Progenitor cell of endocrine pancreas (in vitro differentiated cells): ENCODE measurements around the gene GID8. TPM values are rescaled to one million over a fixed set of nuclear protein-coding genes. Genes with fewer than 3 reads are reported as not detected.

Experiments
- DNase-seq: peaks from one replicate; pipeline ENCODE4 v3.0.0; 2021; ENCODE audit warnings: low spot score; ENCODE audit not compliant: unreplicated experiment
- H3K27ac Mint-ChIP-seq: 2 replicates; pipeline ENCODE4 v1.8.0; 2021; ENCODE audit warnings: mild to moderate bottlenecking, moderate library complexity, mixed read lengths
- H3K27me3 Mint-ChIP-seq: 2 replicates; pipeline ENCODE4 v1.8.0; 2021; ENCODE audit warnings: mixed read lengths
- H3K36me3 Mint-ChIP-seq: 2 replicates; pipeline ENCODE4 v1.8.0; 2022; ENCODE audit warnings: mixed read lengths; ENCODE audit not compliant: insufficient read depth
- H3K4me1 Mint-ChIP-seq: 2 replicates; pipeline ENCODE4 v1.8.0; 2021; ENCODE audit warnings: low read depth, mixed read lengths
- H3K4me3 Mint-ChIP-seq: 2 replicates; pipeline ENCODE4 v1.8.0; 2021; ENCODE audit warnings: low read depth, mild to moderate bottlenecking, moderate library complexity, mixed read lengths
- H3K9me3 Mint-ChIP-seq: 2 replicates; pipeline ENCODE4 v1.8.0; 2021; ENCODE audit warnings: low read depth, mixed read lengths
- CTCF ChIP-seq: fragments of 200-600 bp; sonication (generic); IDR thresholded peaks from one replicate; pipeline ENCODE4 v1.5.0; 2021; ENCODE audit warnings: antibody characterized with exemption, mild to moderate bottlenecking; ENCODE audit not compliant: unreplicated experiment
- total RNA-seq: library from RNA; stranded (reverse); gene quantifications from 2 replicates; pipeline ENCODE4 v1.2.1, GENCODE V29; 2021

Gene GID8
- total RNA-seq, 1 donor from 2014 or later: 66.7 TPM

- no peak overlapping the region for H3K27ac Mint-ChIP-seq
- TF ChIP-seq CTCF: no peak
- peaks cover 29% of the 10 kb centered on the region for H3K27me3 Mint-ChIP-seq
- H3K36me3 Mint-ChIP-seq: no peaks in the 10 kb centered on the region
- peaks cover 2% of the 10 kb centered on the region for H3K4me1 Mint-ChIP-seq
- DNase-seq: no peak
- no peak overlapping the region for H3K4me3 Mint-ChIP-seq
- no peaks in the 10 kb centered on the region for H3K9me3 Mint-ChIP-seq
Measured at GRCh38 chr20:62984666-62985443, 46.9 kb downstream of the GID8 start.

DNA sequence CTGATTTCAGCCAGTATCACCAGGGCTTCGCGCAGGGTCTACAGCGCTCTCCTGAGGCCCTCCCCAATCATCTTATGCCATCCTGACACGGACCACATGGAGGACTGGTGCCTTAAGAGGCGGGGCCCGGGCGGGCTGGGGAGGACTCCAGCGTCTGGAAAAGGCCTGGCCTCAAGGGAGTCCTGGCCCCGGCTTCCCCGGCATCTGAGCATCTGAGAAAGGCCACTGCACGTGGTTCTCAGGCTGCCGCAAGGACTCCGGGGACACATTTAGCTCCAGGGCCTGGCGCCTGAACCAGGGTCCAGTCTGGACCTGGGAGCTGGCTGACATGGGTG lies 47.5 kb downstream of the GID8 start:
- Mint-ChIP-seq H3K36me3 (no peaks in the 10 kb centered on the region), H3K27ac (no peak overlapping the region), H3K4me1 (peaks cover 2% of the 10 kb centered on the region), H3K27me3 (peaks cover 25% of the 10 kb centered on the region), H3K4me3 (no peak overlapping the region), H3K9me3 (no peaks in the 10 kb centered on the region)
- no peak for DNase-seq
- no peak for TF ChIP-seq CTCF

GRCh38 chr20:62986257-62986800 lies 48.4 kb downstream of the GID8 start:
- TF ChIP-seq CTCF: no peak
- peaks cover 2% of the 10 kb centered on the region for H3K4me1 Mint-ChIP-seq
- no peak overlapping the region for H3K27ac Mint-ChIP-seq
- no peak overlapping the region for H3K4me3 Mint-ChIP-seq
- H3K9me3 Mint-ChIP-seq: no peaks in the 10 kb centered on the region
- peaks cover 30% of the 10 kb centered on the region for H3K27me3 Mint-ChIP-seq
- no peaks in the 10 kb centered on the region for H3K36me3 Mint-ChIP-seq
- DNase-seq: no peak

DNA sequence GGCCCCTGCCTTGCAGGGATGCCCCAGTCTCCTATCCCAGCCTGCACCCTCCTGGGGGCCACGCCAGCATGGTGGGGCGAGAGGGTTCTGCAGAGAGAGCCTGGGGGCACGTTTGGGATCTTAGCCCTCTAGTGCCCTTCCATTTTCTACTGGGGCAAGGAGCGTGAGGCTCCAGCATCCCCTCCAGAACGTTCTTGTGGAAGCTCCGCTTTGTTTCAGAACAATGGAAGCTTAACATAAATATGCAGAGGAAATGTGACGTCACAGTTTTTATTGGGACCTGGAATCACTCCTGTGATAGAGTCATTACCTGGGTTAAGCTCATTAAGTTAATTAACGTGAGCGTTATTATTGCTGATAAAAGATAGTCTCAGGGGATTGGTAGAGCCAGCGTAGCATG lies 49.2 kb downstream of the GID8 start:
- peaks cover 2% of the 10 kb centered on the region for H3K4me1 Mint-ChIP-seq
- TF ChIP-seq CTCF: no peak
- no peaks in the 10 kb centered on the region for H3K9me3 Mint-ChIP-seq
- DNase-seq: no peak
- no peak overlapping the region for H3K27ac Mint-ChIP-seq
- H3K4me3 Mint-ChIP-seq: no peak overlapping the region
- H3K27me3 Mint-ChIP-seq: peaks cover 31% of the 10 kb centered on the region
- H3K36me3 Mint-ChIP-seq: no peaks in the 10 kb centered on the region

DNA sequence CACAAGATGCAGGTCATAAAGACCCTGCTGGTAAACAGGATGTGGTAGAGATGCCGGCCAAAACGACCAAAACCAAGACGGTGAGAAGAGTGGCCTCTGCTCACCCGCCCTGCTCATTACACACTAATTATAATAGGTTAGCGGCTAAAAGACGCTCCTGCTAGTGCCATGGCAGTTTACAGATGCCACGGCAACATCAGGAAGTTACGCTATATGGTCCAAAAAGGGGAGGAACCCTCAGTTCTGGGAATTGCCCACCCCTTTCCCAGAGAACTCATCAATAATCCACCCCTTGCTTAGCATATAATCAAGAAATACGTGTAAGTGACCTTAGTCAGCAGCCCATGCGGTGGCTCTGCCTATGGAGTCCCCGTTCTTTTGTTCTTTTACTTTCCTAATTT lies 51.3 kb downstream of the GID8 start:
- TF ChIP-seq CTCF: no peak
- no peak for DNase-seq
- no peak overlapping the region for H3K27ac Mint-ChIP-seq
- H3K4me1 Mint-ChIP-seq: peaks cover 2% of the 10 kb centered on the region
- H3K4me3 Mint-ChIP-seq: no peak overlapping the region
- H3K27me3 Mint-ChIP-seq: peaks cover 28% of the 10 kb centered on the region
- no peaks in the 10 kb centered on the region for H3K36me3 Mint-ChIP-seq
- H3K9me3 Mint-ChIP-seq: no peaks in the 10 kb centered on the region
